ENCODE measurements around the gene MARCHF2. TPM values are rescaled to one million over a fixed set of nuclear protein-coding genes. Genes with fewer than 3 reads are reported as not detected.

Gene MARCHF2
- total and polyA plus RNA-seq, 8 donors: 8.8 to 22.6 (median 11.4) TPM

DNA sequence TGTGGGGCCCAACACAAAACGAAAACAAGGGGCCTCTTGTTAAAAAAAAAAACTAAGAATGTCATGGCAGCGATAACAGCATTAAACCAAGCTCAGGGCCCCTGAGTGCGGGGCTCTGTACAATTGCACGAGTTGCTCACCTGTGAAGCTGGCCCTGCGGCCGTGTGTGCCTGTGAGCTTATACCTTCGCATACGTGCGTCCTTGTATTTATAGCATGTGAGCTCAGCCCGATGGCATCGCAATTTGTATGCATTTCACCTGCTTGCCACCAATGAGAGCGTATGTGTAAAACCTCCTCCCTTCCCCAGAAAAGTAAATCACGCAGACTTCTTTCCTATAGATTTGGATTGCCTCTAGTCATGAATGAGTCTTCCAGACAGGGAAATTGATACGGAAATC, 48.8 kb downstream of the MARCHF2 start:
- H3K4me3 ChIP-seq: no peak overlapping the region
- peaks cover 20 to 47% (median 37%) of the 10 kb centered on the region in 3 donors for H3K4me1 ChIP-seq
- TF ChIP-seq, protein P1, sequence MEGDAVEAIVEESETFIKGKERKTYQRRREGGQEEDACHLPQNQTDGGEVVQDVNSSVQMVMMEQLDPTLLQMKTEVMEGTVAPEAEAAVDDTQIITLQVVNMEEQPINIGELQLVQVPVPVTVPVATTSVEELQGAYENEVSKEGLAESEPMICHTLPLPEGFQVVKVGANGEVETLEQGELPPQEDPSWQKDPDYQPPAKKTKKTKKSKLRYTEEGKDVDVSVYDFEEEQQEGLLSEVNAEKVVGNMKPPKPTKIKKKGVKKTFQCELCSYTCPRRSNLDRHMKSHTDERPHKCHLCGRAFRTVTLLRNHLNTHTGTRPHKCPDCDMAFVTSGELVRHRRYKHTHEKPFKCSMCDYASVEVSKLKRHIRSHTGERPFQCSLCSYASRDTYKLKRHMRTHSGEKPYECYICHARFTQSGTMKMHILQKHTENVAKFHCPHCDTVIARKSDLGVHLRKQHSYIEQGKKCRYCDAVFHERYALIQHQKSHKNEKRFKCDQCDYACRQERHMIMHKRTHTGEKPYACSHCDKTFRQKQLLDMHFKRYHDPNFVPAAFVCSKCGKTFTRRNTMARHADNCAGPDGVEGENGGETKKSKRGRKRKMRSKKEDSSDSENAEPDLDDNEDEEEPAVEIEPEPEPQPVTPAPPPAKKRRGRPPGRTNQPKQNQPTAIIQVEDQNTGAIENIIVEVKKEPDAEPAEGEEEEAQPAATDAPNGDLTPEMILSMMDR (IDR thresholded peaks at IDR 0.05): no peak
- ATAC-seq: no peak
- H3K27me3 ChIP-seq: no peaks in the 10 kb centered on the region
- DNase-seq: no peak
- intact Hi-C loops (cut with DNase I): no loop called here
- H3K9me3 ChIP-seq: no peaks in the 10 kb centered on the region
- WGBS, 2 donors: 81% methylated on average over 14 of the region's 14 CpGs
- H3K36me3 ChIP-seq: peaks cover 0 to 31% (median 28%) of the 10 kb centered on the region in 3 donors
- no peak overlapping the region for H3K27ac ChIP-seq
- no peak for FAIRE-seq

DNA sequence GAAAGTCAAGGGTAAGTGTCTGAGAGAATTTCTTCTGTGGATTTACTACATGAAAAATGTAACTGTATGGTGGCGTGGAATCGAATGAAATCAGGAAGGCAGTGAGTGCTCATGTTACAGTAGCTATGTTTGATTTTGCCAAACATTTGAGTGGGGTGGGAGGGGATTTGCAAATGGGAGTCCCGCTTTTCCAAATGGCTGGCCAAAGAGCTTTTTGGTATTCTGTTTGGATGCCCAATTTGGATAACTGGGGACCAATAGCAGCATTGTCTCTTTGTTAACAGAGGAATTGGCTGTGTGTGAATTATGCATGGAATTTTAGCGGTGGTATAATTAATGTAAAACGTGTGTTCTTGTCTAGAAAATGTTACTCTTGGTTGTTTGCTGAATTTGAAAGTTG, 49.5 kb downstream of the MARCHF2 start:
- TF ChIP-seq, protein P1 (IDR thresholded peaks at IDR 0.05): no peak
- peaks cover 19 to 42% (median 31%) of the 10 kb centered on the region in 3 donors for H3K4me1 ChIP-seq
- FAIRE-seq (no peak), DNase-seq (no peak), ATAC-seq (no peak)
- WGBS, 2 donors: 68 to 74% methylated on average over 5 of the region's 5 CpGs
- no peak overlapping the region for H3K27ac ChIP-seq
- peaks cover 0 to 36% (median 32%) of the 10 kb centered on the region in 3 donors for H3K36me3 ChIP-seq
- H3K4me3 ChIP-seq: no peak overlapping the region
- no peaks in the 10 kb centered on the region for H3K9me3 ChIP-seq
- intact Hi-C loops (cut with DNase I): no loop called here
- no peaks in the 10 kb centered on the region for H3K27me3 ChIP-seq

DNA sequence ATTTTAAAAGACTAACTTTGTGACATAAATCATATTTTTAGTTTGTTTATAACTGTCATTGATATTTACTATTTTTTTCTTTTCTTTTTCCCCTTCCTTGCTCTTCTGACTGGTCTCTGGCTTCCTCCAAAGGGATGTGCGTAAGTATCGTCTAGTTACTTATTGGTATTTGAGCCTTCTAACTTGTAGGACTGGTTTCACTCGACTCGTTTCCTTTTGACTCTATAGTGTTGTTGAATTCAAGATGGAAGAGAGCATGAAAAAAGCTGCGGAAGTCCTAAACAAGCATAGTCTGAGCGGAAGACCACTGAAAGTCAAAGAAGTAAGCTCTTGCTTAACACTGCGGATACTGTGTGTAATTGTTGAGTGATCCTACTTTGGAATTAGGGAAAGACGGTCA, 50.3 kb downstream of the MARCHF2 start:
- 73 to 74% methylated on average over 8 of the region's 8 CpGs for WGBS, 2 donors
- H3K27ac ChIP-seq: peak overlapping the region in 1 of 4 donors; percentile 22
- H3K4me3 ChIP-seq: no peak overlapping the region
- H3K9me3 ChIP-seq: no peaks in the 10 kb centered on the region
- TF ChIP-seq, protein P1 (IDR thresholded peaks at IDR 0.05): no peak
- intact Hi-C loops (cut with DNase I): no loop called here
- DNase-seq (no peak), ATAC-seq (no peak), FAIRE-seq (no peak)
- no peaks in the 10 kb centered on the region for H3K27me3 ChIP-seq
- H3K36me3 ChIP-seq: peaks cover 0 to 44% (median 36%) of the 10 kb centered on the region in 3 donors
- H3K4me1 ChIP-seq: peaks cover 11 to 34% (median 24%) of the 10 kb centered on the region in 3 donors

DNA sequence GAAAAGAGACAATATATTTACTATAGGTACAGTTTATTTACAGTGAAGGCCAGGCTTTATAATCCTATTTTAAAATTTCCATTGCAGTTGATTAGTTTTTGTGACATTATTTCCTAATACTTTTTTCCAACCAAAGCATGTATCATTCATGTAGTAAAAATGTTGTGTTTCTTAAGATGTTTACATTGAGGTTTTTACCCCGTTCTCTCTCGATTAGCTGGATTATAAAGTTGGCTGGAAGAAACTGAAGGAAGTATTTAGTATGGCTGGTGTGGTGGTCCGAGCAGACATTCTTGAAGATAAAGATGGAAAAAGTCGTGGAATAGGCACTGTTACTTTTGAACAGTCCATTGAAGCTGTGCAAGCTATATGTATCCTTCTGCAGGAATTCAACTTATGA, 52.9 kb downstream of the MARCHF2 start:
- no peak for FAIRE-seq
- Histone ChIP-seq H3K4me1 (peaks cover 0 to 9% (median 3%) of the 10 kb centered on the region in 3 donors), H3K36me3 (peaks cover 0 to 68% (median 54%) of the 10 kb centered on the region in 3 donors), H3K4me3 (no peak overlapping the region), H3K27me3 (no peaks in the 10 kb centered on the region), H3K27ac (no peak overlapping the region), H3K9me3 (no peaks in the 10 kb centered on the region)
- WGBS, 2 donors: 91 to 92% methylated on average over 4 of the region's 4 CpGs
- TF ChIP-seq, protein P1 (IDR thresholded peaks at IDR 0.05): no peak
- intact Hi-C loops (cut with DNase I): no loop called here
- no peak for ATAC-seq
- DNase-seq: no peak

DNA sequence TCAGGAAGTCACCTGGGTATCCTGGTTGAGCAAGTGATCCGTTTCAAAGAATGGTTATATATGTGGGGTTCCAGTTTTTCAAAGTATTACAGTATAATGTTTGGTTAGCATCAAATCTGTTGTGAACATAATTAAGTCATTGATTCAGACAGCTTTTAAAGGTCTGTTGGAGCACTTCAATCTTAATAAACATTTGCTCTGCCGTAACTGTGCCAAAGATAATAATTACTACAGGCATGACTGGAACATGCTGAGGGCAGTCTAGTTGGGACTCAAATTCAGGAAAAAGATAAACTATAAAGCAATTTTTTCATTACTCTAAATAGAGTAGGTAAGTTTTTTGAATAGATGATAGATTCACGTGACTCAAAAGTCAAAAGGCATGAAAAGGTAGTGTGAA, 55.0 kb downstream of the MARCHF2 start:
- H3K27ac ChIP-seq: no peak overlapping the region
- 59 to 64% methylated on average over 3 of the region's 3 CpGs for WGBS, 2 donors
- H3K27me3 ChIP-seq: no peaks in the 10 kb centered on the region
- intact Hi-C loops (cut with DNase I): no loop called here
- FAIRE-seq (no peak), ATAC-seq (peak in 2 of 4 donors; percentile 30 to 52), DNase-seq (no peak)
- TF ChIP-seq, protein P1 (IDR thresholded peaks at IDR 0.05): no peak
- H3K4me1 ChIP-seq: peaks cover 0 to 7% (median 2%) of the 10 kb centered on the region in 3 donors
- no peaks in the 10 kb centered on the region for H3K9me3 ChIP-seq
- H3K4me3 ChIP-seq: no peak overlapping the region
- H3K36me3 ChIP-seq: peaks cover 0 to 90% (median 54%) of the 10 kb centered on the region in 3 donors
